ENCODE measurements around the gene ABR.

The ABR gene

DNA sequence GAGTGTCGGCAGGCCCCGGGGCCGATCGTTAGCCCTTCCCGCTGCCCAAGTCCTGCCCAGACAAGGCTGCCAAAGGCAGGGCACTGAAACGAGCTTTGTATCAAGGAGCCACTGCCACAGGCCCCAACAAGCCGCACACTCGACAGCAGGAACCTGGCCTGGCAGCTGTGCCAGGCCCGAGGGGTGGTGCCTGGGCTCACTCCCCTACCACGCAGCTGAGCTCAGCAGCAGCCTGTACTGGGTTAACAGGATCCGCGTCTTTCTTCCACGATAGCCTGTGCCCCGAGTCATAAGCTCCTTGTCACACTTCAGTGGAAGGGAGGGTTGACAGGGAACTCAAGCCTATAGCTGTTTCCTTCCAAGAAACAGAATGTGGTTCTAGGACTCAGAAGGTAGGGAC, 87.9 kb downstream of the ABR start:
- ATAC-seq (ENCODE audit: low read depth) (peak; percentile 33; the same call in 1 of the 3 replicates), DNase-seq (ENCODE audit: low spot score) (no peak)
- TF ChIP-seq, protein P1, sequence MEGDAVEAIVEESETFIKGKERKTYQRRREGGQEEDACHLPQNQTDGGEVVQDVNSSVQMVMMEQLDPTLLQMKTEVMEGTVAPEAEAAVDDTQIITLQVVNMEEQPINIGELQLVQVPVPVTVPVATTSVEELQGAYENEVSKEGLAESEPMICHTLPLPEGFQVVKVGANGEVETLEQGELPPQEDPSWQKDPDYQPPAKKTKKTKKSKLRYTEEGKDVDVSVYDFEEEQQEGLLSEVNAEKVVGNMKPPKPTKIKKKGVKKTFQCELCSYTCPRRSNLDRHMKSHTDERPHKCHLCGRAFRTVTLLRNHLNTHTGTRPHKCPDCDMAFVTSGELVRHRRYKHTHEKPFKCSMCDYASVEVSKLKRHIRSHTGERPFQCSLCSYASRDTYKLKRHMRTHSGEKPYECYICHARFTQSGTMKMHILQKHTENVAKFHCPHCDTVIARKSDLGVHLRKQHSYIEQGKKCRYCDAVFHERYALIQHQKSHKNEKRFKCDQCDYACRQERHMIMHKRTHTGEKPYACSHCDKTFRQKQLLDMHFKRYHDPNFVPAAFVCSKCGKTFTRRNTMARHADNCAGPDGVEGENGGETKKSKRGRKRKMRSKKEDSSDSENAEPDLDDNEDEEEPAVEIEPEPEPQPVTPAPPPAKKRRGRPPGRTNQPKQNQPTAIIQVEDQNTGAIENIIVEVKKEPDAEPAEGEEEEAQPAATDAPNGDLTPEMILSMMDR (IDR thresholded peaks at IDR 0.05; ENCODE audit: poor library complexity, severe bottlenecking), result no peak
- Histone ChIP-seq H3K36me3 (ENCODE audit: low read depth) (peaks cover 28% of the 10 kb centered on the region), H3K4me3 (ENCODE audit: severe bottlenecking) (no peak overlapping the region), H3K27ac (ENCODE audit: poor library complexity, severe bottlenecking) (peak overlapping the region; percentile 12), H3K9me3 (ENCODE audit: severe bottlenecking) (no peaks in the 10 kb centered on the region), H3K27me3 (ENCODE audit: insufficient read depth, poor library complexity, severe bottlenecking) (no peaks in the 10 kb centered on the region), H3K4me1 (ENCODE audit: insufficient read depth, poor library complexity, severe bottlenecking) (peaks cover 16% of the 10 kb centered on the region)

DNA sequence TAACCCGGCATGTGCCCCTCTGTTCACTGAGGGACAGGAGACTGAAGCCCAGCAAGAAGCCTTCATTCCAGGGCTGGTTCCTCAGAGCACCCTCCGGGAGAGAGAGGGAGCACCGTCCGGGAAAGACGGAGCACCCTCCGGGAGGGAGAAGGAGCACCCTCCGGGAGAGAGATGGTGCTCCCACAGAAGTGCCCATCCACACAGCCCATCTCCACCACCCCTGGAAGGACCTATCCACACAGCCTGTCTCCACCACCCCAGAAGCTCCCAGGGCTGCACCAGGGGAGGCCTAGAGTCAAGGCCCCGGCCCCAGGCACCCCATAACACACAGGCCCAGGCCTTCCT, 88.6 kb downstream of the ABR start:
- no peak for DNase-seq (ENCODE audit: low spot score)
- H3K4me3 ChIP-seq (ENCODE audit: severe bottlenecking), result no peak overlapping the region
- ATAC-seq (ENCODE audit: low read depth), result no peak
- peak overlapping the region; percentile 12 for H3K27ac ChIP-seq (ENCODE audit: poor library complexity, severe bottlenecking)
- no peaks in the 10 kb centered on the region for H3K27me3 ChIP-seq (ENCODE audit: insufficient read depth, poor library complexity, severe bottlenecking)
- H3K36me3 ChIP-seq (ENCODE audit: low read depth), result peaks cover 28% of the 10 kb centered on the region
- H3K4me1 ChIP-seq (ENCODE audit: insufficient read depth, poor library complexity, severe bottlenecking), result peaks cover 16% of the 10 kb centered on the region
- H3K9me3 ChIP-seq (ENCODE audit: severe bottlenecking), result no peaks in the 10 kb centered on the region
- TF ChIP-seq, protein P1 (IDR thresholded peaks at IDR 0.05; ENCODE audit: poor library complexity, severe bottlenecking), result no peak

DNA sequence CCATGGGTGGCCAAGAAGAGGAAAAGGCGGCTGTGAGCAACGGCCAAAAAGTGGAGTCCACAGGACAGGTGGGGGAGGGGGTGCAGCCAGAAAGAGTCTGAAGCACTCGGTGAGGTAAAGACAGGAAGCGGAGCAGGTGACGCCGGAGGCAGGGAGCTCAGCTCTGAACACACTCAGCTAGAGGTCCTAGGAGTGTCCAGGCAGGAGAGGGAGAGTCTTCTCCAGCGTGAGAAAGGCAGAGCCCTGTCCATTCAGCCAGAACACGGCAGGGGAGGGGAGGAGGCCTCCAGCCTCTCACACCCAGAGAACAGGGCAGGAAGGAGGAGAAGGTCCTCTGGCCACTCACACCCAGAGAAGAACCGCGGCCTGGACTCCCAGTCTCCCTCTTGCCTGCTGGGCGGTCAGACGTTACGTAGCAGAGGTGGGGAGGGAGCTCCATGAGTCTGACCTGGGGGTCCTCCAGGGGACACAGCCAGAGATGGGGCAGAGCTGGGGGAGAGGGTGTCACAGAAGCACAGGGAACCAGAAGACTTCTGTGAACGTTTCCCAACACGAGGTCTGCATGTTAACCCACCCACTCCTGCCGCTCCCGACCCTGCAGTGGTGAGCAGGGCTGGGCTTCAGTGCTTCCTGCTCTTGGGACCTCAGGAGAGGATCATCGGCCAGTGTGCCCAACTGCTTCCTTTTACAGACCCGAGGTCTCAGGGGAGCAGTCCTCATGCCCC, 89.2 kb downstream of the ABR start:
- Histone ChIP-seq H3K4me1 (ENCODE audit: insufficient read depth, poor library complexity, severe bottlenecking) (peaks cover 16% of the 10 kb centered on the region), H3K9me3 (ENCODE audit: severe bottlenecking) (no peaks in the 10 kb centered on the region), H3K36me3 (ENCODE audit: low read depth) (peaks cover 27% of the 10 kb centered on the region), H3K27me3 (ENCODE audit: insufficient read depth, poor library complexity, severe bottlenecking) (no peaks in the 10 kb centered on the region), H3K27ac (ENCODE audit: poor library complexity, severe bottlenecking) (no peak overlapping the region), H3K4me3 (ENCODE audit: severe bottlenecking) (no peak overlapping the region)
- DNase-seq (ENCODE audit: low spot score) (no peak), ATAC-seq (ENCODE audit: low read depth) (no peak)
- TF ChIP-seq, protein P1 (IDR thresholded peaks at IDR 0.05; ENCODE audit: poor library complexity, severe bottlenecking), result no peak

DNA sequence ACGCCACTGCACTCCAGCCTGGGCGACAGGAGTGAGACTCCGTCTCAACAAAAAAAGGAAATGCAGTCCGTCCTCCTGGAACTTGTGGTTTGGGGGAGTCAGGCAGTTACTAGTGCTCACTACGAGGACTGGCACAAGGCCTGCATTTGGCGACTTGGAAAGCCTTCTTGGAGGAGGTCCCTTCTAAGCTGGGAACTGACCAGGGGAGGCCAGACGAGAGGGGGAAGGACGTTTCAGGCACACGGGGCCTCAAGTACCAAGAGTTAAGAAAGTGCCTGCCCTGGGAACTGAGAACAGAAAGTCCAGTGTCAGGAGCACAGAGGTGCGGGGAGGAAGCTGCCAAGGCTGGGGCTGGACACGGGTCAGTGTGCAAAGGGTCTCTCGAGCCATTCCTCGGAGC, 89.9 kb downstream of the ABR start:
- peaks cover 16% of the 10 kb centered on the region for H3K4me1 ChIP-seq (ENCODE audit: insufficient read depth, poor library complexity, severe bottlenecking)
- no peaks in the 10 kb centered on the region for H3K9me3 ChIP-seq (ENCODE audit: severe bottlenecking)
- no peaks in the 10 kb centered on the region for H3K27me3 ChIP-seq (ENCODE audit: insufficient read depth, poor library complexity, severe bottlenecking)
- no peak for DNase-seq (ENCODE audit: low spot score)
- no peak overlapping the region for H3K27ac ChIP-seq (ENCODE audit: poor library complexity, severe bottlenecking)
- no peak overlapping the region for H3K4me3 ChIP-seq (ENCODE audit: severe bottlenecking)
- H3K36me3 ChIP-seq (ENCODE audit: low read depth), result peaks cover 25% of the 10 kb centered on the region
- TF ChIP-seq, protein P1 (IDR thresholded peaks at IDR 0.05; ENCODE audit: poor library complexity, severe bottlenecking), result no peak
- no peak for ATAC-seq (ENCODE audit: low read depth)
